HG02610 (cell line): Measurements from ENCODE around the gene RRP1B.
"Not testable (repeated sequence)": the region's sequence is repeated elsewhere in the genome, so short reads cannot be mapped to it uniquely, and the experiment has no call there.

Experiments
- ATAC-seq: cut with Tn5 transposase; IDR thresholded peaks from one replicate; pipeline ENCODE4 v1.9.1; 2021; ENCODE audit warnings: mild to moderate bottlenecking, moderate library complexity; ENCODE audit not compliant: unreplicated experiment

Gene RRP1B, protein sequence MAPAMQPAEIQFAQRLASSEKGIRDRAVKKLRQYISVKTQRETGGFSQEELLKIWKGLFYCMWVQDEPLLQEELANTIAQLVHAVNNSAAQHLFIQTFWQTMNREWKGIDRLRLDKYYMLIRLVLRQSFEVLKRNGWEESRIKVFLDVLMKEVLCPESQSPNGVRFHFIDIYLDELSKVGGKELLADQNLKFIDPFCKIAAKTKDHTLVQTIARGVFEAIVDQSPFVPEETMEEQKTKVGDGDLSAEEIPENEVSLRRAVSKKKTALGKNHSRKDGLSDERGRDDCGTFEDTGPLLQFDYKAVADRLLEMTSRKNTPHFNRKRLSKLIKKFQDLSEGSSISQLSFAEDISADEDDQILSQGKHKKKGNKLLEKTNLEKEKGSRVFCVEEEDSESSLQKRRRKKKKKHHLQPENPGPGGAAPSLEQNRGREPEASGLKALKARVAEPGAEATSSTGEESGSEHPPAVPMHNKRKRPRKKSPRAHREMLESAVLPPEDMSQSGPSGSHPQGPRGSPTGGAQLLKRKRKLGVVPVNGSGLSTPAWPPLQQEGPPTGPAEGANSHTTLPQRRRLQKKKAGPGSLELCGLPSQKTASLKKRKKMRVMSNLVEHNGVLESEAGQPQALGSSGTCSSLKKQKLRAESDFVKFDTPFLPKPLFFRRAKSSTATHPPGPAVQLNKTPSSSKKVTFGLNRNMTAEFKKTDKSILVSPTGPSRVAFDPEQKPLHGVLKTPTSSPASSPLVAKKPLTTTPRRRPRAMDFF

DNA sequence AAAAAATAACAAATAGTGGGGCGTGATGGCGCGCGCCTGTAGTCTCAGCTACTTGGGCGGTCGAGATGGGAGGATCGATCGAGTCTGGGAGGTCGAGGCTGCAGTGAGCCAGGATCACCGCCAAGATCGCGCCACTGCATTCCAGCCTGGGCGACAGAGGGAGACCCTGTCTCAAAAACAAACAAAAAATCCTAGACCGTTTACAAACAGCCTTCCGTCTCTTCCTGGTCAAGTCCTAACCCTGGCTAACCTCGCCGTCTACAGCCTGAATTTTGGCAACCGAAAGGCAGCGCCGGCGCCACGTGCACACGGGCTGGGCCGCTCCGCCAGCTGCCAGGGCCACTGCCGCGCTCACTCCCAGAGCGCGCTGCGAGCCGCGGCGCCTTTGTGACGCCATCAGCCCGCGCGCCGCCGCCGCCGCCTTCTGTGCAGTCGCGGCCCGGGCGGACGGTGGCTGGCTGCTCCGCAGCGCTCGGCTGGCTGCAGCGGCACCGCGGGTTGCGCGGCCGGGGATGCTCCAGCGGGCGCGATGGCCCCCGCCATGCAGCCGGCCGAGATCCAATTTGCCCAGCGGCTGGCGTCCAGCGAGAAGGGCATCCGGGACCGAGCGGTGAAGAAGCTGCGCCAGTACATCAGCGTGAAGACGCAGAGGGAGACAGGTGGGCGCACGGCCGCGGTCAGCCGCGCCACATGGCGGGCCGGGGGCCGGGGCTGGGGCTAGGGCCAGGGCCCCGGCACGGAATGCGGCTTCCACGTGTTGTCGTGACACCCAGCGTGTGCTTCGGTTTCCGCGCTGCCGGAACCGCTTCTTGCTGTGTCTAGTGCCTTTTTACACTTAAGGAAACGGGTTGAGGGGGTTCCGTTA lies at the start of gene RRP1B, which contains the start of gene HSF2BP:
TSS of gene RRP1B (plus strand) at position 425 of the 865 bp plus-strand sequence. CDS start at position 530, 105 bp downstream.
TSS of gene HSF2BP (minus strand) at position 353 of the 865 bp plus-strand sequence. CDS start 1,392 bp downstream, outside the sequence.
- ATAC-seq: peak; percentile 59

DNA sequence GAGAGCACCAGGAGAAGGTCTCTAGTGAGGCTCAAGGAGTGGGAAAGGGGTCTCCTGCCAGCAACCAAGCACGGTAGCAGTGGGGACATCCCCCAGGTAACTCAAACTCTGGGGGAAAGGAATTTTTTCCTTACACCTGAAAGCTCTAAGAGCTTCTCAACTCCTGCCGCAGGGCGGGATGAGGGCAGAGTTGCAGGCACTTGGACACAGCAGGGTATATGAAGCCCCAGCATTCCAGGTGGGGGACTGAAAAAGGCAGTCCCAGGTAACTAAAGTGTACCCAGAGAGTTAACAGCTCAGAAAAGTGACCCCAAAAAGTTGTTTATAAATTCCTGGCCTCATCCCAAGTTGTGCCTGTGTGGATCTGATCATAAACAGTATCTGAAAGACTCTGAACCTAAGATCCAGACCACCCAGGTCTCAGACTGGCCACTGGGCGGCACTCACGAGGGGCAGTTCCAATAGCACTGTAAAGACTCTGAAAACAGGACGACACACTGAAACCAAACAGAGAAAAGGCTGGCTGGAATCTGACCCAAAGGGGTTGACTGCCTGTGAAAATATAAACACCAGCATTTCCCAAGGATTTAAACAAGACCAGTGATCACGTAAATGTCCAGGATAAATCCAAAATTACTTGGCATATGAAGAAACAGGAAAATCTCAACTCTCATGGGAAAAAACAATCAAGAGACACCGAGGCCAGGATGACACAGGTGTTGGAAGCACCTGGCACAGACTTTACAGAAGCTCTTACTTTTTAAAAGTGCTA lies 47.6 kb upstream of the RRP1B start:
- no peak for ATAC-seq

DNA sequence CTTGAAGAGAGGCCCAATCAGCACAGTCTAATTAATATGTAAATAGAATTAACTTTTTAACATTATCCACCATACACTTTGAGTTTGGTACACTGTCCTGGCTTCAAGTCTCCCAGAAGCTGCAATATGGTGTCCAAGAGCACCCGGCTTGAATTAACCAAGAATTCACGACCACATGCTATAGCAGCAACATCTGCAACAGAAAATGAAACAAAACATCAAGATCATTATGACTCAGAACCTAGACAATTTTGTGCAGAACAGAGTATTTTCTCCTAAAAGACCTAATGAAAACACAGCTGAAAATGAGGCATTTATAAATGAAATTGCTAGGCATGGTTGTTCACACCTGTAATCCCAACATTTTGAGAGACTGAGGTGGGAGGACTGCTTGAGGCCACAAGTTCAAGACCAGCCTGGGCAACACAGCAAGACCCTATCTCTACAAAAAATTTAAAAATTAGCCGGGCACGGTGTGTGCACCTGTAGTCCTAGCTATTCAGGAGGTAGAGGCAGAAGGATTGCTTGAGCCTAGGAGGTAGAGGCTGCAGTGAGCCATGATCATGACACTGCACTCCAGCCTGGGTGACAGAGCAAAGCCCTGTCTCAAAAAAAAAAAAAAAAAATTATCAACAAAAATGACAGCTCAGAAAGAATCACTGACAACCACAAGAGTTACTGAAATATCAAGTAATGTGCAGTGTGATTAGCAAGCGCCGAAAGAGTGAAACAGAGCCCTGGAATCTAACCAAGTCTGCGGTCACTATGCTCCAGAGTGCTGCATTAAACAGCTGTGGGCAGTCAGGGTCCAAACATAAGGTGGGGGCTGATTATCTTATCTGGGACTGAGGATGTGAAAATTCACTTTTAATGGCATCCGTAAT lies 45.4 kb upstream of the RRP1B start:
- peak; percentile 63 for ATAC-seq

DNA sequence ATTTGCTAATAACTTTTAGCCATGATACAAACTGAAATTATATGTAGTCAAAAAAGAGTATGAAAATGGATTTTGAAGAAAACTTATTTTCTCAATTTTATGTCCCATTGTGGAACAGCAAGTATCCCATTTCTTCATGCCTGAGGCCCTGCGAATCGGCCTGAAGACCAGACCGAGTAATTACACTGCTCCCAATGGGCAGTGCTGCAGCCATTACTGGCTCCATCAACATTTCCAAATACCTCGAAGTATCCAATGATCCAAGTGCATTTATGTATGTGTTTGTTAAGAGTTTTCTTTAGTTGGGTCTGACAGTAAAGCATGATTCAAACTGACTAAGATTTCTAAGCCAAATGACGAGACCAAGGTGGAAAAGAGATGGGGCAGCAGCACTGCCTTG lies 44.5 kb upstream of the RRP1B start:
- ATAC-seq: no peak

DNA sequence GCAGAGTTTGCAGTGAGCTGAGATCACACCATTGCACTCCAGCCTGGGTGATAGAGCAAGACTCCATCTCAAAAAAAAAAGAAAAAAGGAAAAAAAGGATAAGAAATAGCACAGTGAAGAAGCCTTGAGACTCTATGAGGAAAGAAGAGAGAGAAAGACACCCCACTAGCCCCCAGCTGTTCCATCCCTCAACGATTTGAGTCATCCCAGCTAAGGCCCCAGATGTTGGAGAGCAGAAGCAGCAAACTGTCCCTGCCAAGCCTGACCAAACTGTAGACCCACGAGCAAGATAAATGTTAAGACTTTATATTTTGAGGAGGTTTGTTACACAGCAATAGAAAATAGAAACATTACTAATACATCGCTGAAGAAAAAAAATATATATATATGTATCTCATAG lies 42.5 kb upstream of the RRP1B start:
- ATAC-seq: not testable (repeated sequence)

DNA sequence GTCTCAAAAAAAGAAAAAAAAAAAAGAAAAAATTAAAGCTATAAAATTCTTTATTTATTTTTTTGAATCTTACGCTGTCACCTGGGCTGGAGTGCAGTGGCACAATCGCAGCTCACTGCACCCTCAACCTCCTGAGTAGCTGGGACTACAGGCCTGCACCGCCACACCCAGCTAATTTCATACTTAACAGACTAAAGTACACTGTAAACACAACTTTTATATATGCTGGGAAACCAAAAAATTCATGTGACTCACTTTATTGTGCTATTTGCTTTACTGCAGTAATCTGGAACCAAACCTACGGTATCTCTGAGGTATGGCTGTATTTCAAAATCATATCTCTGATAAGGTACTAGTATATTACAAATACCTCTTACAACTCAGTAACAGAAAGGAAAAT lies 40.4 kb upstream of the RRP1B start:
- ATAC-seq: no peak

DNA sequence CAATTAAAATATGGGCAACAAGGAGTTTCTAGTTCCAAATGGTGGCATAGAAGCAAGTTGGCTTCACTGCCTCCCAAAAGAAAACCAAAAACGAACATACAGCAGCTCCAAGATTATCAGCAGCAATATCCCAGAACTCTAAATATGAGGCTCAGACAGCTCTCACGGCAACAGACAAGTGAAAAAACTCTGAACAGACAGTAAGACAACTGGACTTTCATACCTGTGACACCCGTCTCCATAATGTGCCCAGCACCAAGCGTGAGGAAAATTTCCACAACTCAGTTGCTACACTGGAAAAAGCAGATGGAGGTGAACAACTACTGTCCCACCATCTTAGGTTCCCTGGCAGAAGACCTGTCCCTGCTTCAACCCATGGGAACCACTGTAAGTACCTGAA lies 40.0 kb upstream of the RRP1B start:
- ATAC-seq: no peak

DNA sequence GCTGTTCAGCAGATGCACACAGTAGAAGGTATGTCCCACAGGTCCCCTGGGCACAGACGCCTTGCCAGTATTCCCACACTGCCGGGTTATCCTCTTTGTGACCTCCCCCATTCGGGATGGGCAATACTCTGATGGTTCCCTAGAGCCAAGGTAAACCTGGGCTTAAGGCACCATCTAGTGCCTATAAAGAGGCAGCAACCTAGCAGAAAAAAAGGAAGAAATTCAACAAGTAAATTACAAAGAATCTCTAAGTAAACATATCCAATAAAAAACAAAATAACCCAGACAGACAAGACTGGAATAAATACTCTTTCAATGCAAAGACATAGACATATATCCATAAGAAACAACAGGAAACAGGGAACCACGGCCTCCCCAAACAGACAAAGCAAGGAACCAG lies 39.5 kb upstream of the RRP1B start:
- ATAC-seq: no peak

DNA sequence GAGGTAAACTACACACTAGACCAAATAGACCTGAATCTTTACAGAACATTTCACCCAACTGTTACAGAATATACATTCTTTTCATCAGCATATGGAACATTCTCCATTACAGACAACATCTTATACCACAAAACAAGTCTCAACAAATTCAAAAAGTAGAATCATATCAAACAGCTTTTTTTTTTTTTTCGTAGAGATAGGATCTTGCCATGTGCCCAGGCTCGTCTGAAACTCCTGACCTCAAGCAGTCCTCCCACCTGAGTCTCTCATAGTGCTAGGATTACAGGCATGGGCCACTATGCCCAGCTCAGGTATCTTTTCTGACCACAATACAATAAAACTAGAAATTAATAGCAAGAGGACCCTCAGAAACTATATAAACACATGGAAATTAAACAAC lies 36.6 kb upstream of the RRP1B start:
- no peak for ATAC-seq

DNA sequence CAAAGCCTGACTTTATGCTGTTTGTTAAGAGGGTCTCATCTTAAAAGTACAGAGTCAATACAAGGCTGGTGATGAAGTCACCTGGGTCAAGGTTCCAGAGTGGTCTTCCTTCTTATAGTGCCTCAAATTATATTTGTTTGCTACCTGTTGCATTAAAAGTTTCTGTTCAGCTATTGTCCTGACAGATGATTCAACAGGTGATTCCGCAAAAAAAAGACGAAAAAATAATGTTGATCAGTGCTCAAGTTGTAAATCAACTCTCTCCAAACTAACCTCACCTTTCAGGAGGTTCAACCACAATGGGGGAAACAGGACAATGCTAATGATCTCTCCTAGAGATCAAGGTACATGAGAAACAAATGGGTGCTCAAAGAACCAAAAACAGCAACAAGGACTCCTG lies 35.8 kb upstream of the RRP1B start:
- no peak for ATAC-seq

DNA sequence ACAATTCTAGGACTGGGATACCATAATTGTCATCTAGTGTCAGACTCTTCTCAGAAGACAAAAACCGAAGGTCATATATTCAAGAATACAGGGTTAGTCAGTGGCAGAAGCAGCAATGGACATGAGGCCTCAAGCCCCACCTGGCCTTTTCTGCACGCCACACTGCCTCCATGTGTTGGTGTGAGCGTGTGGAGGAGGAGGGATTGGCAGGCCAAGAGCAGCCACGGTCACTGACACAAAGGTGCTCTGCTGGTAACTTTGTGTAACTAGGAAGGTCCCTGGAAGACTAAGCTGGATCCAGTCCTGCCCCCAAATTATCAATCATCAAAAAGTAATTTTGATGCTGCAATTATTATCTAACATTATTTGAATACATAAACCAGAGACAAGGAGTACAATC lies 35.0 kb upstream of the RRP1B start:
- ATAC-seq: no peak

DNA sequence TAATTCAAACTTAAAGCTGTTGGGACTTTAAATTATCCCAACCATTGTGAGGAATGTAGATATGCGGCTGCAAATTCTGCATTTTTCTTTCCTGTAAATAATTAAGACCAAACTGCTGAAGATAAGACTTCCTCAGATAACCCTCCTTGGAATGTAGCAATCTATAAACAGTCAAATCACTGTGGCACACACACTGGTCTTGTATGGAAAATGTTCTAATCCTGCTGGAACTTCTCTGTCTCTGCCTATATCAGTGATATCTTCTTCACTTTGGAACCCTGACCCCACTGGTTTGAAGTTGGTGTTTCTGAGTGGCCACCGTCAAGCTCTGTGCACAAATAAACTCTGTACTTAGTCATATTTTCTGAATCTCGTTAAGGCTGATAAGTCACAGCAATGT lies 33.0 kb upstream of the RRP1B start:
- ATAC-seq: no peak

DNA sequence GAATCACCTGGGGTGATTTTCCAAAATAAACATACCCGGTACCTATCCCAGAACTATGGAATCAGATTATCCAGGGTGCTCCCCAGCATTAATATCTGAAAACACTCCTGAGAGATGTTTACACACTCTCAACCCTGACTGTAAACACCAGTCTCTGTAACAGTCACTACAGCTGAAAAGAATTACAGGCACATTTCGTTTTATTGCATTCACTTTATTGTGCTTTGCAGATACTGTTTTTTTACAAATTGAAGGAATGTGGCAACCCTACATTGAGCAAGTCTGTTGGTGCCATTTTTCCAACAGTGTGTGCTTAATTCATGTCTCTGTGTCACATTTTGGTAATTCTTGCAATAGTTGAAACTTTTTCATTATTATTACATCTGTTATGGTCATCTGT lies 31.8 kb upstream of the RRP1B start:
- no peak for ATAC-seq

DNA sequence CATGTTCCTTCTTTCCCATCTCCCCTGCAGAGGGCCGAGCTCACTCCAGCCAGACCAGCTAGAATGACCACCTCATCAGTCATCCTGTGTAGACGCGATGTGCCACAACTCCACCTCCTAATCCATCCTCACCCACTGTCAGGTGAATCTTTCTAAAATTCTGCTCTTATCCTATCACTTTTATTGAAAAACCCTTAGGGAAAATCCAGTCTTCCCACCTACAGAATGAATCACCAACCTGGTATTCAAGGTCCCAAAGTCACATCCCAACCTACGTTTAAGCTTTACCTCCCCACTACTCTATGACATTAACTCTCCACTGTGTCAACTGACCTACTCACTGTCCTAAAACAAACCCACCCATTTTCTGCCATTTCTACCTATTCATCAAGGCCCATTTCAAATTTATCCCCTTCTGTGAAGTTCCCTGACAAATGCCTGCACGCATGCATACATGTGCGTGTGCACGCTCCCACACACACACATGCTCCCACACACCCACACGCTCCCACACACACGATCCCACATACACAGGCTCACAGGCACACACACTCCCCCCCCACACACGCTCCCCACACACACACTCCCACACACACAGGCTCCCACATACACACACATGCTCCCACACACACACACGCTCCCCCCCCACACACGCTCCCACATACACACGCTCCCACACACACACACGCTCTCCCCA lies 27.8 kb upstream of the RRP1B start:
- ATAC-seq: no peak

DNA sequence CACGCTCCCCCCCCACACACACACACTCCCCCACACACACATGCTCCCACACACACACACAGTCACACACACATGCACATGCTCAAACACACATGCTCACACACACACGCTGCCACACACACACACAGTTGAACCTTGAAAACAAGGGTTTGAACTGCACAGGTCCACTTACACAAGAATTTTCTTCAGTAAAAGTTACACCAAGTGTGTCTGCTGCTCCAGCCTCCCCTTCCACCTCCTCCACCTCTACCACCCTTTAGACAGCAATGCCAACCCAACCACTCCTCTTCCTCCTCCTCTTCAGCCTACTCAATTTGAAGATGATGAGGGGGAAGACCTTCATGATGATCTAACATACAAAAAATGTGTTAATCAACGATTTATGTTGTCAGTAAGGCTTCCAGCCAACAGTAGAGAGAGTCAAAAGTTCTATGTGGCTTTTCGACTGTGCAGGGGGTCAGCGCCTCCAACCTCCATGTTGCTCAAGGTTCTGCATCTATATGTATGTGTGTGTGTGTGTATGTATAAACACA lies 26.9 kb upstream of the RRP1B start:
- ATAC-seq: no peak

DNA sequence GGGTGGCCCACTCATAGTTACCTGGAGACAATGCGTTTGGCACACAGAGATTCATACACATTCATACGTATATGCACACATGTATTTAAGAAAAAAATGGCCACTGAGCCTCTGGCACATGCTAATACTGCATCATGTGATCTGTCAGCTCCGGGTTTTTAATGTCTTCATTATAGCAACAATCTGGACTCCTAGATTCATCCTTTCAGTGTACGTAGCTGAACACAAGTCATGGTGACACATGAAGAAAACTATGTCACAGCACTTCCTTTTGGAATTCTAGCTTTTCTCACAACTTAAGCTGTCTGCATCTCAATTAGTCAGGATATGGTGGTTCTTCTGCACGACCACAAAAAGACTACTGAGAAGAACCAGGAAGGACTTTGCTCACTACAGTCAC lies 24.7 kb upstream of the RRP1B start:
- no peak for ATAC-seq

DNA sequence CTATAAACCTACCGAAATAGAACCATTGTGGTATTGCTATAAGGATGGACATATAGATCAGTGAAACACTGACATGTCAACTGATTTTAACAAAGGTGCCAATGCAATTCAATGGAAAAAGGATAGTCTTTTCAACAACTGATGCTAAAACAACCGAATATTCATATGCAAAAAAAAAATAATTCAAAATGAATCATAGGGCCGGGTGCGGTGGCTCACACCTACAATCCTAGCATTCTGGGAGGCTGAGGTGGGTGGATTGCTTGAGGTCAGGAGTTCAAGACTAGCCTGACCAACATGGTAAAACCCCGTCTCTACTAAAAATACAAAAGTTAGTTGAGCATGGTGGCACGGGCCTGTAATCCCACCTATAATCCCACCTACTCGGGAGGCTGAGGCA lies 23.9 kb upstream of the RRP1B start:
- no peak for ATAC-seq

DNA sequence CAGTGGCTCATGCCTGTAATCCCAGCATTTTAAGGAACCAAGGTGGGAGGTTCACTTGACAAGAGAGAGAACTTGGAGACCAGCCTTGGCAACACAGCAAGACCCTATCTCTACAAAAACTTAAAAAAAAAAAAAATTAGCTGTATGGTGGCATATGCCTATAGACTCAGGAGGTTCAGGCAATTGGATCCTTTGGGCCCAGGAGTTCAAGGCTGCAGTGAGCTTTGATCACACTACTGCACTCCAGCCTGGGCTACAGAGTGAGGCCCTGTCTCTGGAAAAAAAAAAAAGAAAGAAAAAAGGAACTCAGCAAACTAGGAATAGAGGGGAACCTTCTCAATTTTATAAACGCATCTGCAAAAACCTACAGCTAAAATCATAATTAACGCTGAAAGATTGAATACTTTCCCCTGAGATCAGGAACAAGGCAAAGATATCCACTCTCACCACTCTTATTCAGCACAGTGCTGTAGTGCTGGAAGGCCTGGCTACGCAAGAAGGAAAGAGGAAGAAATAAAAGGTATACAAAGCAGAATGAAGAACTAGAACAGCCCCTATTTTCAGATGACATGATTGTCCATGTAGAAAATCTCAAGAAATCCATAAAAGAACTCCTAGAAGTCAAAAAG lies 21.7 kb upstream of the RRP1B start:
- no peak for ATAC-seq
